HL-60 (cell line): ENCODE measurements around the gene NRCAM.

ENCODE experiments used
- GABPA ChIP-seq: IDR thresholded peaks from 2 replicates; pipeline ENCODE4 v1.6.1; 2012; ENCODE audit warnings: low read depth
- POLR2AphosphoS5 ChIP-seq: IDR thresholded peaks from 2 replicates; pipeline ENCODE4 v1.6.1; 2012; ENCODE audit warnings: low read depth
- TF ChIP-seq, protein P1 (sequence below): IDR thresholded peaks from one replicate; pipeline ENCODE4 v1.5.1; 2011; ENCODE audit warnings: low read length, control low read depth, inconsistent platforms; ENCODE audit not compliant: insufficient read depth
- TF ChIP-seq, protein P2 (sequence below): IDR thresholded peaks from 2 replicates; pipeline ENCODE4 v1.6.1; 2012; ENCODE audit warnings: low read depth; ENCODE audit not compliant: insufficient replicate concordance

DNA sequence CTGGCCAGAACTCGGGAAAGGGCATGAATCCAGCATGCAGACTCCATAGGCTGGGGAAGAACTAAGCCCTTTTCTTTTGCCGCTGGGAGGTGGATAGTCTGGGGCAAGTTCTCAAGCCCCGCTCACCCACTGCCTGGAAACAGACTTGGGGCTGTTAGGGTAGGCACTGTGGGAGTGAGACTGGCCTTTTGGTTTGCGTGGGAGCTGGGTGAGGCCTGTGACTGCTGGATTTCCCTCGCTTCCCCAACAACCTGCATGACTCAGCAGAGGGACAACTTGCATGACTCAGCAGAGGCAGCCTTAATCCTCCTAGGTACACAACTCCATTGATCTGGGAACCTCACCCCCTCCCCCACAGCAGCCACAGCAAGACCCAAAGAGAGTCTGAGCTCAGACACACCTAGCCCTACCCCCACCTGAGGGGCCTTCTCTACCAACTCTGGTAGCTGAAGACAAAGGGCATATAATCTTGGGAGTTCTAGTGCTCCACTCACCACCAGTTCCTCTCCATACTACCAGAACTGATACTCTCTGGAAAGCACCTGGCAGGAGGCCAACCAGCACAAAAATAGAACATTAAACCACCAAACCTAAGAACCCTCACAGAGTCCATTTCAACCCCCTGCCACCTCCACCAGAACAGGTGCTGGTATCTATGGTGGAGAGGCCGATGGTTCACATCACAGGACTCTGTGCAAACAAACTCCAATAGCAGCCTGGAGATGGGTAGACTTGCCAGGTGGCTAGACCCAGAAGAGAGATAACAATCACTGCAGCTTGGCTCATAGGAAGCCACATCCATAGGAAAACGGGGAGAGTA is 244.6 kb downstream of the NRCAM start:
- TF ChIP-seq, protein P1, sequence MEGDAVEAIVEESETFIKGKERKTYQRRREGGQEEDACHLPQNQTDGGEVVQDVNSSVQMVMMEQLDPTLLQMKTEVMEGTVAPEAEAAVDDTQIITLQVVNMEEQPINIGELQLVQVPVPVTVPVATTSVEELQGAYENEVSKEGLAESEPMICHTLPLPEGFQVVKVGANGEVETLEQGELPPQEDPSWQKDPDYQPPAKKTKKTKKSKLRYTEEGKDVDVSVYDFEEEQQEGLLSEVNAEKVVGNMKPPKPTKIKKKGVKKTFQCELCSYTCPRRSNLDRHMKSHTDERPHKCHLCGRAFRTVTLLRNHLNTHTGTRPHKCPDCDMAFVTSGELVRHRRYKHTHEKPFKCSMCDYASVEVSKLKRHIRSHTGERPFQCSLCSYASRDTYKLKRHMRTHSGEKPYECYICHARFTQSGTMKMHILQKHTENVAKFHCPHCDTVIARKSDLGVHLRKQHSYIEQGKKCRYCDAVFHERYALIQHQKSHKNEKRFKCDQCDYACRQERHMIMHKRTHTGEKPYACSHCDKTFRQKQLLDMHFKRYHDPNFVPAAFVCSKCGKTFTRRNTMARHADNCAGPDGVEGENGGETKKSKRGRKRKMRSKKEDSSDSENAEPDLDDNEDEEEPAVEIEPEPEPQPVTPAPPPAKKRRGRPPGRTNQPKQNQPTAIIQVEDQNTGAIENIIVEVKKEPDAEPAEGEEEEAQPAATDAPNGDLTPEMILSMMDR: no peak
- TF ChIP-seq, protein P2, sequence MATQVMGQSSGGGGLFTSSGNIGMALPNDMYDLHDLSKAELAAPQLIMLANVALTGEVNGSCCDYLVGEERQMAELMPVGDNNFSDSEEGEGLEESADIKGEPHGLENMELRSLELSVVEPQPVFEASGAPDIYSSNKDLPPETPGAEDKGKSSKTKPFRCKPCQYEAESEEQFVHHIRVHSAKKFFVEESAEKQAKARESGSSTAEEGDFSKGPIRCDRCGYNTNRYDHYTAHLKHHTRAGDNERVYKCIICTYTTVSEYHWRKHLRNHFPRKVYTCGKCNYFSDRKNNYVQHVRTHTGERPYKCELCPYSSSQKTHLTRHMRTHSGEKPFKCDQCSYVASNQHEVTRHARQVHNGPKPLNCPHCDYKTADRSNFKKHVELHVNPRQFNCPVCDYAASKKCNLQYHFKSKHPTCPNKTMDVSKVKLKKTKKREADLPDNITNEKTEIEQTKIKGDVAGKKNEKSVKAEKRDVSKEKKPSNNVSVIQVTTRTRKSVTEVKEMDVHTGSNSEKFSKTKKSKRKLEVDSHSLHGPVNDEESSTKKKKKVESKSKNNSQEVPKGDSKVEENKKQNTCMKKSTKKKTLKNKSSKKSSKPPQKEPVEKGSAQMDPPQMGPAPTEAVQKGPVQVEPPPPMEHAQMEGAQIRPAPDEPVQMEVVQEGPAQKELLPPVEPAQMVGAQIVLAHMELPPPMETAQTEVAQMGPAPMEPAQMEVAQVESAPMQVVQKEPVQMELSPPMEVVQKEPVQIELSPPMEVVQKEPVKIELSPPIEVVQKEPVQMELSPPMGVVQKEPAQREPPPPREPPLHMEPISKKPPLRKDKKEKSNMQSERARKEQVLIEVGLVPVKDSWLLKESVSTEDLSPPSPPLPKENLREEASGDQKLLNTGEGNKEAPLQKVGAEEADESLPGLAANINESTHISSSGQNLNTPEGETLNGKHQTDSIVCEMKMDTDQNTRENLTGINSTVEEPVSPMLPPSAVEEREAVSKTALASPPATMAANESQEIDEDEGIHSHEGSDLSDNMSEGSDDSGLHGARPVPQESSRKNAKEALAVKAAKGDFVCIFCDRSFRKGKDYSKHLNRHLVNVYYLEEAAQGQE: no peak
- no peak for TF ChIP-seq GABPA
- TF ChIP-seq POLR2AphosphoS5: 0 out of 2 replicates have a peak, but pooled peaks have one; percentile 34
